AG08396 (cell line): ENCODE measurements around the gene OLA1.

Experiments used
- DNase-seq: peaks from one replicate; pipeline ENCODE4 v3.0.0; 2012; ENCODE audit warnings: low spot score, mixed read lengths

OLA1 gene

DNA sequence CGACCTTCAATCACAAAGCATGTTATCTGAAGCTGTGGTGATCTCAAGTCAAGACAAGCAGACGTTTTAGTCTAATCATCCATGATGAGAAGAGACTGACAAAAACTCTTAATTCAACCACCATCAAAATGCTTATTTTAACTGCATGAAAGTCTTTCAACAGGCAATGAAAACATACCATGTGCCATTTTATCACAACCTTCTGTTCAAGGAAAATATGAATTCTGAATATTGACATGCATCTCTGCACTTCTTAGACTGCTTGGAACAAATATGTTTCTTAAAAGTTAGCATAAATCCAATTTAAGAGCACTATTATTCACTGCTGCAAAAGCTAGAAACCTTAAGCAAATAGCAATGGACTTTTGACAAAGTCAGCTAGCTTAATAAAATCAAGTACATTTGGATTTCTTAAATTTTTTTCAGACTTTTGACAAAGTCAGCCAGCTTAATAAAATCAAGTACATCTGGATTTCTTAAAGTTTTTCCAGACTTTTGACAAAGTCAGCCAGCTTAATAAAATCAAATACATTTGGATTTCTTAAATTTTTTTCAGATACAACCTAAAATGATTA lies 70.9 kb downstream of the OLA1 start:
- DNase-seq: no peak

DNA sequence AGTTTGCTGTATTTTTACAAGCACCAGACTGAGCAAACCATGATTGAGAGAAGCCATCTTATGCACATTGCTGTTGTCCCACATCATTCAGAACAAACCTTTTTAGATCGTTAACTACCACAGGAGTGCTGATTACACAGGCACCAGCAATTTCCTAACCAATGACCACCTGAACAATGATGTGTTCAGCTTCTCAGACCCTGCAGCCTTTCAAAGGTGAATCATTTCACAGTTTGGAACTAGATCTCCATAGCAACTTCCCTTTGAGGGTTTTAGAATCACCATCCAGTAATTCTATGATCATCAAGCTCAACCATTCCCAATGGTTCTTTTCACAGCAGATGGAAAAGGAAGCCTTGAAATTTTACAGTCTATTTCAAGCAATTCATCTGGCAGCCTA lies 71.4 kb downstream of the OLA1 start:
- no peak for DNase-seq

DNA sequence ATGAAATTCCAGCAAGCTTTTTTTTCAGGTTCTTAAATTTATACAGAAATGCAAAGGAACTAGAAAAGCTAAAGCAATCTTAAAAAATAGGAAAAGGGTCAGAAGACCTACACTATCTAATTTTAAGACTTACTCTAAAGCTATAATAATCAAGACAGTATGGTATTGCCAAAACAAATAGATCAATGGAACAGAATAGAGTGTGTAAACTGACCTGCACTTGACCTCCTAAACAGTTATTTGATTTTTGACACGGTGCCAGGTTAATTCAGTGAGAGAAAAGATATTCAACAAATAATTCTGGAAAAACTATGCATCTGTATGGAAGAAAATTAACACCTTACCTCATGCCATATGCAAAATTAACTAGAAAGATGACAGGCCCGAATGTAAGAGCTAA lies 73.6 kb downstream of the OLA1 start:
- no peak for DNase-seq

DNA sequence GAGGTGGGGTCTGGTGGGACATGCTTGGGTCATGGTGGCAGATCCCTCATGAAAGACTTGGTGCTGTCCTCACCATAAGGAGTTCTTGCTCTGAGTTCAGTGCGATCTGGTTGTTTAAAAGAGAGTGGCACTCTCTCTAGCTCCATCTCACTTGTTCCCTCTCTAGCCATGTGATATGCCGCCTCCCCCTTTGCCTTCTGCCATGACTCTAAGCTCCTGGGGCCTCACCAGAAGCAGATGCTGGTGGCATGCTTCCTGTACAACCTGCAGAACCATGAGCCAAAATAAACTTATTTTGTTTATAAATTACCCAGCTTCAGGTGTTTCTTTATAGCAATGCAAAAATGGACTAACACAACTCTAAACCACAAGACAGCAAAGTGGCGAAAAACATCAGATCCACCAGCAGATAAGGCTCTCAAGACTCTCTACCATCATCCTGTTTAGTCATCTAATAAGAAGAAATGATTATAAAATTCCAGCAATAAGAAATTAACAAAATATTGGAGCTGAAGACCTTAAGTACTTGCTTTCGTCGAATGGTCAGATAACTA lies 75.5 kb downstream of the OLA1 start:
- DNase-seq: no peak

DNA sequence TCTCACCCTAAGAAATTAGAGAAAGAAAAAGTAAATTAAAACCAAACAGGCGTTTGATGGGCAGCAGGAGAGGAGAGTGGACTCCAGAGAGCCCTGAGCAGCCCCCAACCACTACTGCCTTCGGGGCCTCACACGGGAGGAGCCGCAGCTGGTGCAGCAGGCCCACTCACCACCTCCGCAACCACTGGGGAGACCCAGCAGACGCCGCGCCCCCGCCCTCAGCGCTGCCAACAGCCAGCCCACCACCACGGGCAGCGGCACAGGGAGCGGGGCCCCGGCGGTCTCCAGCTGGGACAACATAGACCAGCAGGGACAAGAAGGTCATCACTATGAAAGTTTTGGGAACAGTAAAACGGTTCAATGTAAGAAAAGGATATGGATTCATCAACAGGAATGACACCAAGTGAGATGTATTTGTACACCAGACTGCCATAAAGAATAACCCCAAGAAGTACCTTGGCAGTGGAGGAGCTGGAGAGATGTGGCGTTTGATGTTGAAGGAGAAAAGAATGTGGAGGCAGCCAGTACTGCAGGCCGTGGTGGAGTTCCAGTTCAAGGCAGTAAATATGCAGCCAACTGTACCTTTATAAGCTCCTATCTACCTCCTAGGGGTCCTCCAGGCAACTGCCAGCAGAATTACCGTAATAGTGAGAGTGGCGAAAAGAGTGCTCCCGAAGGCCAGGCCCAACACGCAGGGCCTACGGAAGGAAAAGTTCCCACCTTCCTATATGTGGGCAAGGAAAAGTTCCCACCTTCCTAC lies 76.5 kb downstream of the OLA1 start:
- no peak for DNase-seq

DNA sequence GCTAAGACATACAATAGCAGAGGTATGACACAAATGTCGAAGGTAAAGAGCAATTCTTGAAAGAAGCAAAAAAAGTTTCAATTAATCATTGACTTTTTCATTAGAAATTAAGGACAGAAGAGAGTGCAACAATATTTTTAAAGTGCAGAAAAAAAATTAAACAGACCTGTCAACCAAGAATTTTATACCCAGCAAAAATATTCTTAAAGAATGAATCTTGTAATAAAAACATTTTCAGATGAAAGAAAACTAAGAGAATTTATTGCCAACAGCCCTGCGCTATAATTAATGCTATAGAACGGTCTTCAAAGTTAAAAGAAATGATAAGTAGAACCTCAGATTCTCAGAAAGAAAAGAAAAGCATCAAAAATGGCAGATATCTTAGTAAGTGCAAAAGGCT lies 79.0 kb downstream of the OLA1 start:
- no peak for DNase-seq

DNA sequence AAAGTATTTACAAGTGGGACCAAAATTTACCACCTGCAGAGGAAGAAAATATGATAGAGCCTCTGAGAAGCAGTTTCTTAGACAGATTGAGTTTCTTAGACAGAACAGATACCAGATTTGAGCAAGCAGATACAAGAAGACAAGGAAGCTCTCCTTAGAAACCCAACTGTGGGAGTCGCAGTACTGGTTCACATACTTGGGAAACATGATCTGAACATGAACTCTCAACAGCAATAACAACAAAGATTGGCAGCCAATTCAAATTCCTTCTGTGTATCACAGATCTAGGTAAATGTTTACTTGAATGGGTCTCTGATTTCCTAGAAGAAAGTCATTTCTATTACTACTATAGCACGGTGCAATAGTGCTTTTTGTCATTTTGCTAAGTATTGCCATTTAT lies 82.1 kb downstream of the OLA1 start:
- DNase-seq: no peak

DNA sequence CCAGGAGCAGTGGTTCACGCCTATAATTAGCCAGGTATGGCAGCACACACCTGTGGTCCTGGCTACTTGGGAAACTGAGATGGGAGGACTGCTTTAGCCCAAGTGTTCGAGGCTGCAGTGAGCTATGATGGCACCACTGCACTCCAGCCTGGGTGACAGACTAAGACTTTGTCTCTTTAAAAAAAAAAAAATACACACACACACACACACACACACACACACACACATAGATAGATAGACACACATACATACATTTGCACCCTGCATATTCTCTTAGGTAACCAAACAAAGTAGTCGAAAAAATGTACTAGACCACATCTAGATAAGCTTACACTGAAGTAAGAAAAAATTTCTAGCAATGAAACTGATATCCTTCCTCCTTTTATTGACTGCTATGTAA lies 86.8 kb downstream of the OLA1 start:
- no peak for DNase-seq

DNA sequence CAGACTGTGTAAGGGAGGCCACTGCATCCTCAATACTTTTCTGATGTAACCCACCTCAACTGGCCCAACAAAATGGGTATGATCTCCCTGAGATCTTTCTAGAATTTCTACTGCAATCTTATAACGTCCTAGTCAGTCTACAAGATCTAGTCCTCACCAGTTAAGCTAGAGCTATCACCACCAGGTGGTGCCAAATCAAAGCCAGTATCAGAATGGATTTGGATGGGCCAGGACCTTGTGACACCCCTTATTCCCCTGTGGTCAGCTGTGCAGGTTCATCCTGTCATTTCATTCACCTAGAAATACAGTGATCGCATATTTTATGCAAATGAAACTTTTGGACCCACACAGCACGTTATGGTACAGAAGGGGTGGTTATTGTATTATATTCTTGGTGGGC lies 90.3 kb downstream of the OLA1 start:
- DNase-seq: peak; percentile 23

DNA sequence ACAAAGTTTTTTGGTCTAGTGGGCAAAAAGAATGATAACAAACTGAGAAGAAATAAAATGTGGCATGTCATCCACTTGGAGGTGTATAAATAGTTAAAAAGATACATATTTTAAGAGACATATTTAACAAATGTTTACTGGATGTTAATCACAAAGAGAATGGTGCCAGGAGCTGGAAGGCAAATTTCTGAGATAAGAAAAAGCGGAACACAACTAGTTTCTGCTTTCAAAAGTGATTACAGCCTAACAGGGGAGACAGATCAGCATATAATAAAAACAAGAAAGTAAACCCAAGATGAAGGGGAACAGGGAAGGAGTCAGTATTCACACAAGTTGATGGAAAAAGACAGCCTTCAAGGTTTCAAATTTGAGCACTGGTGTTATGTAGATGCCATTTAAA lies 91.3 kb downstream of the OLA1 start:
- no peak for DNase-seq

DNA sequence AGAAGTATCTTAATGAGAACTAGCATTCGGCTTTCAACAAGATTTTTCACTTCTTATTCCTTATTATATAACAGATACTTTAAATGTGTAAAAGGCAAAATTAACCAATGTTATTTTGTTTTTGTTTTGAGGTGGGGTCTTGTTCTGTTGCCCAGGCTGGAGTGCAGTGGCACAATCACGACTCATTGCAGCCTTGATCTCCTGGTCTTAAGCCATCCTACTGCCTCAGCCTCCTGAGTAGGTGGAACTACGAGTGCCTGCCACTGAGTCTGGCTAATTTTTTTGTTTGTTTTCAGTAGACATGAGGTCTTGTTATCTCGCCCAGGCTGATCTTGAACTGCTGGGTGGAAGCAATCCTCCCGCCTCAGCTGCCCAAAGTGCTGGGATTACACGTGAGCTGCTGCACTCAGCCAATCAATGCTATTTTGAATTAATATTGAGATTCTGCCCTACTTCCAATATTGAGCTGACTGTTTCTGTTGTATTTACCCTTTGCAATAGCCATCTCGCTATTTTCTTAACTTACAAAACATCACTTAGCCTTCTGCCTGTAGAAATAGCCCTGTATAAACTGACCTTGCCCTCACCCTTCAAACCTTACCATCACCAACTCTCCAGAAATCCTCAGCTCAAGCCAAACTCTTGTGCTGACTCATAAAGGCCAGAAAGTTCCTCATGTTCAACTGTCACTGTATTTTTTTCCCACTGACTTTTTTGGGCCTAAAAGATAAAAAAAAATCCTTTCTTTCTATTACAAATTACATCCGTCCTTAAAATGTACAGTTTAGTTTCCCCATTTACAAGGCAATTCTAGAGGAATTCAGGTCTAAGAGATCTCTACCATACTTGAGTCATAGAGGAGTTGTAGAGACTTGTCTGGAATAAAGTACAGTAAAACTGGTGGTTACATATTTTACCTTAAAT lies 94.3 kb downstream of the OLA1 start:
- DNase-seq: peak; percentile 60

DNA sequence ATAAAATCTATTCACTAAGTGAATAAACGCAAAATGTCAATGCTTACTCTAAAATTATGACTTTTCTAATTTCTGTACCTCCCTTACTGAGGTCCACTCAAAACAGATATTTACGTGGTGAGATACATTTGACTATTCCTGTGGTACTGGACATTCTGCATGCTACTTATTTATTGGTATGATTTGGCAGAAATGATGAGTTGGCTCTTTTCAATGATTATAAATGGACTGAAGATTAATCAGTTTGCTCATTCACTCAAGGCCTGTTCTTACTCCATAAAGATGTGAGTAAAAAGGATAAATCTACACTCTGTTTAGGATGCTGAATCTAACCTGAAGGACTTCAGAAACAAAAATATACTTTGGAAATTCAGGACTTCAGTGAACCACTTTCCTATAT lies 98.8 kb downstream of the OLA1 start:
- DNase-seq: no peak

DNA sequence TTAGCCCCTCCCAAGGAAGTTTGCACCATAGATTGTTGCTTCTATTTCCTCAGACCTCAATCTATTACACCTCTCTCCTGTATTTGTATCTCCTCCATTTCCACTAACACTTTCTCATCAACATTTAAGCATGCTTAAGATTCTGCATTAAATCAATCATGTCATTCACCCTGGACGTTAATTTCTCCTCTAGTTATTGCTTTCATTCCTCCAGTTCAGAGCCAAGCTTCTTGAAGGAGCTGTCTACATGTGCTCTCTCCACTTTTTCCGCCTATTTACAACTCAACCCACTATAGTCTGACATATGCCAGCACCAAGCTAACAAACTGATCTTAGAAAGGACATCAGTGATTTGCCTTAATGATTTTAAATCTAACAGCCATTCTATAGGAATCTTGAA lies 99.5 kb downstream of the OLA1 start:
- no peak for DNase-seq

DNA sequence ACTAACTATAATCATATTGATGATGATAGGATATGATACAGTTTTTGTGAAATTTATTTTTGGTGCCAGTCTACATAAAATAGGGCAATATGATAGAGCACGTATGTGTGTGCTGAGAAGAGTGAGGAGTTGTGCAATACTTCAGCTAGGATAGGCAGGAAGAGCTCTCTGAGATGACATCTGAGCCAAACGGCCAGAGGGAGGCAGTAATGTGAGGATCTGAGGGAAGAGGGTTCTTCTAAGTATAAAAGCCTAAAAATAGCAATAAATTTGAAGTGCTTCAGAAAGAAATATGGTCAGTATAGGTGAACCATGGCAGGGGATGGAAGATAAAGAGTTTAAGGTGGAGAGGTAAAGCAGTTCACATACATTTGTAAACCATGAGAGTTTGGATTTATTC lies 102.5 kb downstream of the OLA1 start:
- DNase-seq: no peak

DNA sequence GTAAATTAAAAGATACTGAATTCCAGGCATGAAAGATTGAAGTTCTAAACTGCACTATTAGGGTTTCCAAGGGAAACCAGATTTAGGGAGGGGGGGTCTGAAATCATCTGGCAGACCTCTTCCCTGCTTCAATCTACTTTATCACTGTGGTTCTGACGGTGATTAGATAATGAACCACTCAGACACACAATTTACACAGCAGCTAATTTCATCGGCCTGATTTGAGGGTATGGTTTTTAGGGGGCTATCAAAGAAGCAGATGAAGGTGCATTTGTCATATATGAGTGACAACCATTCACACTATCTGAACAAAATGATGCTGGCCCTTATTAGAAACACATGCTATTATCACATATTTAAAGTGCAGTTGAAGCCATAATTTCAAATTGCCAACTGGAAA lies 106.0 kb downstream of the OLA1 start:
- no peak for DNase-seq

DNA sequence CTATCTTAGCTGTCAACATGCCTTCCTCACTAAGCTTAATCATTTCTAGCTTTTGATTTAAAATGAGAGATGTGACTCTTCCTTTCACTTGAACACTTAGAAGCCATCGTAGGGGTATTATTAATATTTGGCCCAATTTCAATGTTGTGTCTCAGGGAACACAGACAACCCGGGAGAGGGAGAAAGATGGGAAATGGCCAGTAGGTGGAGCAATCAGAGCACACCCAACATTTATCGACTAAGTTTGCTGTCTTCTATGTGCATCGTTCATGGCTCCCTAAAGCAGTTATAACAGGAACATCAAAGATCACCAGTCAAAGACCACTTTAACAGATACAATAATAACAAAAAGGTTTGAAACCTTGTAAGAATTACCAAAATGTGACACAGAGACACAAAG lies 110.2 kb downstream of the OLA1 start:
- DNase-seq: no peak

DNA sequence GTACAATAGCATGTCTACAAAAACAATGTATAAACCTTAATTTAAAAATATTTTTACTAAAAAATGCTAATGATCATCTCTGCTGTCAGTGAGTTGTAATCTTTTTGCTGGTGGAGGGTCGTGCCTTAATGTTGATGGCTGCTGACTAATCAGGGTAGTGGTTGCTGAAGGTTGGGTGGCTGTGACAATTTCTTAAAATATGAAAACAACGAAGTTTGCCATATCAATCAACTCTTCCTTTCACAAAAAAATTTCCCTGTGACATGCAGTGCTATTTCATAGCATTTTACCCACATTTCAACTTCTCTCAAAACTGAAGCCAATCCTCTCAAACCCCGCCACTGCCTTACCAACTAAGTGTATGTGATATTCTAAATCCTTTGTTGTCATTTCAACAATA lies 112.4 kb downstream of the OLA1 start:
- no peak for DNase-seq

DNA sequence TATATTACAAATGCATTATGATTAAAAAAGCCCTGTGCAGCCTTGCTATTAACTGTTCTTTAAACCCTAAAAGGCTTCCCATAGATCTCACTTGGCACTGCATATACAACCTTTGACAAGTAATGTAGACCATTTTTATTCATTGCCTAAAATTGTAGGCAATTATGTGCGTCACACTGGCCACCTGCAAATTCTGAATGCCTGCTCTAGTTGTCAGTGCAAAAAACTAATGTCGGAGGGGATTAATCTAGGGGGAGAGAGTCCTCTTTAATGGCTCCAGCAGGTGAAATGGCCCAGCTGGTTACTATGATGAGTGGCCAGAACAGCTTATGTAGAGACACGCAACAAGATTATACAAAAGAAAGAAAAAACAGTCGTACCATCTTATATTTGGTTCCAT lies 123.2 kb downstream of the OLA1 start:
- DNase-seq: no peak

DNA sequence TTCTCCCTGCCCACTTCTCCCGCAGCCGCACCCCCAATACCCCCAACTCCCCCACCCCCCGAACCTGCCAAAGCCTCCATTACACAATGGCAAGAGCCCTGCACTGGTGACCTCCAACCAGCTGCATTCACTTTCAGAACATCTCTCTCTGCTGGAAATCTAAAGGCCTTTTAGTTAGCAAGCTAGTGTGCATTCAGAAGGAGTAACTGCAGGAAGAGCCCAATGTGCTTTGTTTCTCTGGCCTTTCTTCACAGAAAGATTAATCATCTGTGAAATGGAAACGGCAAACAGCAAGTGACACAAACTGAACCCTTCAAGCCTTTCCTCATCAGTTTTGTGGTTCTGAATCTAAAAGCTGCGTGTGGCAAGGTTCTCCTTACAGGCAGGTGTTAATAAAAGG lies 124.2 kb downstream of the OLA1 start:
- no peak for DNase-seq

DNA sequence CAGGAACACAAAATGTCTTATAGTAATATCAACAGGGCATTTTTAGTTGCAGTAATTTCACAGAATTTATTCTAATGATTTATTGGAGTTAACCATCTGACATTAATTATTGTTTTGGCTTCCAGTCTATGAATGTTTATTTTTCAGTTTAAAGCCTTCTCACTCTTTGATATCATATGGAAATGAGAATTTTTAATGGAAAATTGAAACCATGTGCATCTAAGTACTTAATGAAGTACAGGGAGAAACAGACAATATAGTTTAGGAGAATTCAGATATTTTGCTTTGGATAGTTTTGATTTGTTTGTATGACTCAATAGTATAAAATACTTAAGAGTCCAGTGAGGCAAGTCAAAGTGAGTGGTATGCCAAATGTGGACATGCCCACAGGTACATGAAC lies 126.1 kb downstream of the OLA1 start:
- no peak for DNase-seq

DNA sequence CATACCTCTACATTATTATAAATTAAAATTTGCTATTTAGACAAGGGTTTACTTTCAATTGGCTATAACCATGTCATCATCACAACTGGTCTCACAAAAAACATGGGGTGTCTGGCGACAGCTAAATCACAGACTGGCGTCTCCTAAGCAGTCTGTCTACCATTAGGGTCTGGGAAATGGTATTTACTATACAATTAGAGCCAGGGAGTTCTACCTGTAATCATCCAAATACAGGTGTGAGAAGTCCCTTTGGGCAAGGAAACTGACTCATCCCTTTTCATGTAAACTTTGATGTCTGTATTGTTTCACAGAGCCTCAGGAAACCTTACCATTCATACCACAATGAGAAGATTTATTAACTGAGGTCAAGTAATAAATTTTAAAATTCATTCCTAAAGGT lies 126.7 kb downstream of the OLA1 start:
- no peak for DNase-seq

DNA sequence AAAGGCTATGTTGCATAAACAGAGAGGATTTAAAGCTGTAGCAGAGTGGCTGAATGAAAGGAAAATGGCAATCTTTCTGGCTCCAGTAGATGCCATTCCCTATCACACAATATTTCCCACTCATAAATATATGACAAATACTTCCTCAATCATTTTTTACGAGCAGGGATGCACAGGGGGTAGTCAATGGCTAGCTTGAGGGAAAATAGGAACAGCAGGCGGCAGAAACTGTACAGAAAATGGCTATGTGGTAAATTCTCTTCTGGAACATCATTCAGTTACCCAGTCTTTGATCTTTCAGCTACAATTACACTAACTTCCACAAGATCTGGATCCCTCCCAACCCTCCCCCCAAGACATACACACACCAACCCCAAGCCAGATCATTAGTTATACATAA lies 127.2 kb downstream of the OLA1 start:
- DNase-seq: no peak

DNA sequence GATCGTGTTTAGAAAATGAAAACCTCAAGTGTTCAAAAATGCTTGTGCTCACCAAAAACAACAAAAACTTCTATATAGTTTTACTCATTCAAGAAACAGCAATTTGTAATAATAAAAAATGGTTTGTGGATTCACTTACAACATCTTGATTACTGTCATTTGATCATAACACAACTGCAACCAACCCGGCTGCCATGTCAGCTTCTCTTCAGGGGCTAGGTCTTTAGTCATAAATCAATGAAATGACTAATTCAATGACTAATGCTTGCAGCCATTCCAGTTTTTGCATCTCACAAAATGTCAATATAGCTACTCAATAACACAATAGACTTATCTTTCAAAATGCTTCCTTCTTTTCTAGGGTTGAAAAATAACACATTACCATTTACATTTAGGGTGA lies 128.0 kb downstream of the OLA1 start:
- no peak for DNase-seq
